Breast epithelium (tissue), 3 donors: ENCODE measurements around the gene JDP2.

ENCODE experiments used
- POLR2A ChIP-seq: fragments of 450-650 bp; IDR thresholded peaks from one replicate; pipeline ENCODE4 v1.6.1; 2016; ENCODE audit warnings: antibody characterized with exemption, mild to moderate bottlenecking, moderate library complexity
- TF ChIP-seq, protein P1 (sequence below), 3 donors: fragments of 450-650 bp; IDR thresholded peaks; one replicate each; pipeline ENCODE4 v1.5.1; 2016 to 2017; ENCODE audit warnings: antibody characterized with exemption in 3 of 3, mild to moderate bottlenecking in 3 of 3, moderate library complexity in 3 of 3

DNA sequence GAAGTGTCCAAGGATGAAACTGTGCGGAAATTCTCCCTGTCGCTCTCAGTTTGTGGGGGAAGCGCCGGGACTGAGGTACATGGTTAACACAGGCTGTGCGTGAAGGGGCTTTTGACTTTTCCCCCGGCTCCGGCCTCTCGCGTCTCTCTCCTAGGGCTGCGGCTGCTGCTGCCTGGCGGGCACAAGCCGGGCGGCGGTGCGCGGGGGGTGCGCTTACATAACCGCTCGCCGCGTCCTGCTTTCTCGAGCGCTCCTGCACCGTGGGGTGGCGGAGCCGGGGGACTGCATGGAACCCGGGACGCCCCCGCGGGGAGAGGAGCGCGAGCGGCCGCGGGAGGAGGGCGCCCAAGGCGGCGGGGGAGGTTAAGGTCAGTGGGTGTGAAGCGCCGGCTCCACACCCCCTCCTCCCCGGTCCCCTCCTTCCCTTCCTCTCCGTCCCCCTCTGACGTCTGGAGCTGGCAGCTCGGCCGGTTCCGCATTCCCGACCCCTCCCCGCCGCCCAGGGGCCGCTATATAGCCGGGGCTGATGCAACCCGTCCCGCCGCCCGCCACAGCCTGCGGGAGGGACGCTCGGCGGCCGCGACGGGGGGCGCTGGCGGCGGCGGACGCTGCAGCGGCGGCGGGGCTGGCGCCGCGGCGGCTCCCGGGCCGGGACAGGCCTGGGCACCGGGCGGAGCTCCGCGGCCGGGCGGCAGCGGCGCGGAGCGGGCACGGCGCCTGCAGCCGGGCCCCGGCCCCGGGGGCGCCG lies at the start of gene JDP2:
- peak; percentile 31 for TF ChIP-seq POLR2A
- TF ChIP-seq, protein P1, sequence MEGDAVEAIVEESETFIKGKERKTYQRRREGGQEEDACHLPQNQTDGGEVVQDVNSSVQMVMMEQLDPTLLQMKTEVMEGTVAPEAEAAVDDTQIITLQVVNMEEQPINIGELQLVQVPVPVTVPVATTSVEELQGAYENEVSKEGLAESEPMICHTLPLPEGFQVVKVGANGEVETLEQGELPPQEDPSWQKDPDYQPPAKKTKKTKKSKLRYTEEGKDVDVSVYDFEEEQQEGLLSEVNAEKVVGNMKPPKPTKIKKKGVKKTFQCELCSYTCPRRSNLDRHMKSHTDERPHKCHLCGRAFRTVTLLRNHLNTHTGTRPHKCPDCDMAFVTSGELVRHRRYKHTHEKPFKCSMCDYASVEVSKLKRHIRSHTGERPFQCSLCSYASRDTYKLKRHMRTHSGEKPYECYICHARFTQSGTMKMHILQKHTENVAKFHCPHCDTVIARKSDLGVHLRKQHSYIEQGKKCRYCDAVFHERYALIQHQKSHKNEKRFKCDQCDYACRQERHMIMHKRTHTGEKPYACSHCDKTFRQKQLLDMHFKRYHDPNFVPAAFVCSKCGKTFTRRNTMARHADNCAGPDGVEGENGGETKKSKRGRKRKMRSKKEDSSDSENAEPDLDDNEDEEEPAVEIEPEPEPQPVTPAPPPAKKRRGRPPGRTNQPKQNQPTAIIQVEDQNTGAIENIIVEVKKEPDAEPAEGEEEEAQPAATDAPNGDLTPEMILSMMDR (IDR thresholded peaks at IDR 0.05) = peak in 2 of 3 donors; percentile 8 to 25
